GM18517 (cell line): ENCODE data around the gene NYNRIN.
"Not testable (repeated sequence)": the region's sequence is repeated elsewhere in the genome, so short reads cannot be mapped to it uniquely, and the experiment has no call there.

Source experiments
- ATAC-seq: cut with Tn5 transposase; IDR thresholded peaks from one replicate; pipeline ENCODE4 v1.9.1; 2021; ENCODE audit warnings: mild to moderate bottlenecking, moderate library complexity; ENCODE audit not compliant: unreplicated experiment

Gene NYNRIN

GRCh38 chr14:24398653-24399446 is at the start of gene NYNRIN:
TSS of gene NYNRIN (plus strand) at chr14:24399003. CDS start at chr14:24399247, 244 bp downstream.
- no peak for ATAC-seq

- no peak for ATAC-seq
These were observed 49.1 kb upstream of the NYNRIN start for GRCh38 chr14:24349742-24350141.

GRCh38 chr14:24351517-24351916 is 47.3 kb upstream of the NYNRIN start:
- no peak for ATAC-seq

GRCh38 chr14:24353559-24354481 is 45.0 kb upstream of the NYNRIN start:
- ATAC-seq = no peak

- not testable (repeated sequence) for ATAC-seq
These were observed 44.3 kb upstream of the NYNRIN start for GRCh38 chr14:24354482-24354825.

GRCh38 chr14:24355009-24355408 is 43.8 kb upstream of the NYNRIN start:
- no peak for ATAC-seq

- ATAC-seq = no peak
These were observed 42.6 kb upstream of the NYNRIN start for GRCh38 chr14:24356208-24356607.

- ATAC-seq = no peak
These were observed 38.5 kb upstream of the NYNRIN start for GRCh38 chr14:24360281-24360680.

- ATAC-seq = no peak
These were observed 37.5 kb upstream of the NYNRIN start for GRCh38 chr14:24361326-24361725.

GRCh38 chr14:24362241-24362960 is 36.4 kb upstream of the NYNRIN start:
- ATAC-seq = no peak

GRCh38 chr14:24363401-24363800 is 35.4 kb upstream of the NYNRIN start:
- no peak for ATAC-seq

GRCh38 chr14:24364841-24365240 is 34.0 kb upstream of the NYNRIN start:
- ATAC-seq = no peak

- ATAC-seq = peak; percentile 35
These were observed 33.0 kb upstream of the NYNRIN start for GRCh38 chr14:24365600-24366412.

- ATAC-seq = peak; percentile 38
These were observed 32.4 kb upstream of the NYNRIN start for GRCh38 chr14:24366413-24366720.

- ATAC-seq = peak; percentile 44
These were observed 31.9 kb upstream of the NYNRIN start for GRCh38 chr14:24366721-24367513.

- ATAC-seq = peak; percentile 29
These were observed 31.1 kb upstream of the NYNRIN start, which contains the start of gene NFATC4 for GRCh38 chr14:24367514-24368211. TSS of gene NFATC4 (plus strand) at chr14:24368184. CDS start at chr14:24368341, 157 bp downstream.

- no peak for ATAC-seq
These were observed 30.6 kb upstream of the NYNRIN start for GRCh38 chr14:24368212-24368561.

GRCh38 chr14:24368562-24369252 is 30.1 kb upstream of the NYNRIN start:
- no peak for ATAC-seq

- no peak for ATAC-seq
These were observed 29.3 kb upstream of the NYNRIN start for GRCh38 chr14:24369463-24369862.
